RPMI7951 (cell line): ENCODE data around the gene AHR. TPM values are rescaled to one million over a fixed set of nuclear protein-coding genes. Genes with fewer than 3 reads are reported as not detected.
A peak's percentile ranks its signal among the peaks of the same experiment; 100 is the strongest.

Experiments
- DNase-seq: peaks from one replicate; pipeline ENCODE4 v3.0.0-alpha.2; 2012; ENCODE audit warnings: low read depth
- total RNA-seq: library from RNA; depleted of rRNA; stranded (reverse); fragments of >200 nt; shearing (Covaris generic); gene quantifications from 2 replicates; pipeline ENCODE4 v1.2.3, GENCODE V29; 2014; rRNA removed

The AHR gene
- 96.6 and 113 TPM in 2 replicates for total RNA-seq

DNA sequence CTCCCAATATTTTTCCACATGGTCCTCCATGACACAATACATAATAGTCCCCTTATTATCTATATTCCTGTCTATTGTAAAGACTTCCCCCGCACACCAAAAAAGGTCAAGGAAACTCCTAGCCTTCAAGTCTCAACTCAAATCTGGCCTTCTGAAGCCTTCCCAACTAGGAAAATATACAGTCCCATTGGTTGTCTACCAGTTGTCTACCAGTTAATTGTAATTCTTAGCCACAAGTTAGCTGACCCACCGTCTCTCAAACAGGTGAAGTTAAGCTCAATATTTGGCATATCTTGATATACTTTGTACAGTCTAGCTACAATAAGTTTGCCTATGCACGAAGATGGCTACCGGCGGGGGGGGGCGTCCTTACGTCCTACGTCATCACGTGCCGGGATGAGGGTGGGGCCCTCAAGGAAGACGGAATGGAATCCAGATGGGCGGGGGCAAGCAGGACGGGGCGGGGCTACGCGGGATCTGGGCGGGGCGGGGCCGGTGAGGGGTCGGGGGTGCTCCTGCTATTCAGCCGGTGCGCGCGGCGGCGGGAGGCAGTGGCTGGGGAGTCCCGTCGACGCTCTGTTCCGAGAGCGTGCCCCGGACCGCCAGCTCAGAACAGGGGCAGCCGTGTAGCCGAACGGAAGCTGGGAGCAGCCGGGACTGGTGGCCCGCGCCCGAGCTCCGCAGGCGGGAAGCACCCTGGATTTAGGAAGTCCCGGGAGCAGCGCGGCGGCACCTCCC, at the start of gene AHR:
AHR (plus strand) TSS at position 551 of the 738 bp plus-strand sequence. CDS start 613 bp downstream, outside the sequence.
- peak; percentile 94 for DNase-seq

DNA sequence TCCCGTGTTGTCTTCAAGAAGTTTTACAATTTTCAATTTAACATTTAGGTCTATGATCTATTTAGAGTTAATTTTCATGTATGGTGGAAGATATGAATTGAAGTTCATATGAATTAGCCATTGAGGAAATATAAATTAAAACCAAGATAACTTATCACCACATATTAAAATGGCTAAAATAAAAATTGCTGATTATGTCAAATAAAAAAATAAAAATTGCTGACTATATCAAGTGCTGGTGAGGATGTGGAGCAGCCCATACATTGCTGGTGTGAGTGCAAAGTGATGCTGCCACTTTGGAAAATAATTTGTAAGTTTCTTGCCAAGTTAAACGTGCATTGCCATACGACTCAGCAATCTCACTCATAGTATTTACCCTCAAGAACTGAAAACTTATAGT, 44.6 kb upstream of the AHR start:
- no peak for DNase-seq

DNA sequence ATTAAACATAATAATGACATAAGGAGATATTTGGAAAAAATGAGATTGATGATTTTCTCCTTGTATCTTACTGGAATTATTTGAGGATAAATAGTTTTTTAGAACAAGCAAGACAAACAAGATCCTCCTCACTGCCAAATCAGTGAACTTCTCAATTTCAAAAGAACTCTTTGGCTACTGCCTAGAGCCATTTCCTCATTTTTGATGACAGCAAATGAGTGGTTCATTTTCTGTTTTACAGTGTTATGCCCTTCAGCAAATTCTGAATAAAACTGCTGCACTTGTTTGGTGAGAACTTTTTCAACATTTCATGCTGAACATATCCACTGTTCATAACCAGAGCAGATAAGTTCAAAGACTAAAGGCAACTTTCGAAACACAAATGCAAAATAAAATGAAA, 42.5 kb upstream of the AHR start:
- DNase-seq, result peak; percentile 23

DNA sequence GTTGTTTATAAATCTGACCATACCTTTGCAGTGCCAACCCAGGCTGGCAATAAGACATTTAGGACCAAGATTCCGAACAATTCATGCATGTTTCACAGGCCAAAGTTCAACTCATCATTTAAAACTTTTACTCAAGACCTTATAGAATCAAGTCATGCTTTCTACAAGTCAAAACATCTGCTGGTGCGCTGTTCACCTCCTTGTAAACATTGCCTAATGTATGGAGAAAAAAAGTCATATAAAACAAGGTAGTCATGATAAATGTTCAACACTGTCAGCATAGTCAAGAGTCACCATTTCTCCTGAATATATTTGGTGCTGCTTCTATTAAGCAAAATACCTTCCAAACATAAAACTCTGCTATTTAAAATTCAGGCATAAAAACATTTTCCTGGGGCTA, 42.1 kb upstream of the AHR start:
- no peak for DNase-seq

DNA sequence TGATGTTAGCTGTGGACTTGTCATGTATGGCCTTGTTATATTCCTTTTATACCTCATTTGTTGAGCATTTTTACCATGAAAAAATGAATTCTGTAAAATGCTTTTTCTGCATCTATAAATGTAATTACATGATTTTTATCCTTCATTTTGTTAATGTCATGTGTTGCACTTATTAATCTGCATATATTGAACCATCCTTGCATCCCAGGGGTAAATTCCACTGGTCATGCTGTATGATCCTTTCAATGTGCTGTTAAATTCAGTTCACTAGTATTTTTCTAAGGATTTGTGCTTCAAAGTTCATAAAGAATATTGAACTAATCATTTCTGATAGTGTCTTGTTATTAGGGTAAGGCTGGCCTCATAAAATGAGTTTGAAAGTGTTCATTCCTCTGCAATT, 31.9 kb upstream of the AHR start:
- DNase-seq, result no peak

DNA sequence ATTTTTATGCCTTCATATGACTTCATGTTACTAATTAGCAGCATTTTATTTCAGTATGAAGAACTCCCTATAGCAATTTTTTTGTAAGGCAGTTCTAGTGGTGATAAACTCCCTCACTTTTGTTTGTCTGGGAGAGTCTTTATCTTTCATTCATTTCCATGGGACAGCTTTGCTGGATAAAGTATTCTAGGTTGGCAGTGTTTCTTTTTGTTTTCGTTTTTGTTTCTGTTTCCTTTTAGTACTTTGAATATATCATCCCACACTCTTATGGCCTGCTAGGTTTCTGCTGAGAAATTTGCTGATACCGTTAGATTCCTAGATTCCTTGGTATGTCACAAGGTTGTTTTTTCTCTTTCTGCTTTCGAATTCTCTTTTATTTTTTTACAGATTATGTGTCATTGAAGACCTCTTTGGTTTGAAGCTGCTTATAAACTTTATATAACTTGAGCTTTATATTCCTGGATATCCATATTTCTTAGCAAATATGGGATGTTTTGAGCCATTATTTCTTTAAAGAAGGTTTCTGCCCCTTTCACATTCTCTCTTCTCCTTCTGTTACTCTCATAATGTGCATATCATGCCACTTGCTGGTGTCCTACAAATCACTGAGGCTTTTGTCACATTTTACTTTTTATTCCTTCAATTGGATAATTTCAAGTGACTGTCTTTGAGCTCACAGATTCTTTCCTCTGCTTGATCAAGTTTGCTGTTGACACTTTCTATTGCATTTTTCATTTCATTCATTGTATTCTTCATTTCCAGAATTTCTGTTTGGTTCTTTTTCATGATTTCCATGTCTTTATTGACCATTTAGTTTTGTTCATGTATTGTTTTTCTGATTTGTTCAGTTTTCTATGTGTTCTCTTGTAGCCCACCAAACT, 28.9 kb upstream of the AHR start:
- no peak for DNase-seq

DNA sequence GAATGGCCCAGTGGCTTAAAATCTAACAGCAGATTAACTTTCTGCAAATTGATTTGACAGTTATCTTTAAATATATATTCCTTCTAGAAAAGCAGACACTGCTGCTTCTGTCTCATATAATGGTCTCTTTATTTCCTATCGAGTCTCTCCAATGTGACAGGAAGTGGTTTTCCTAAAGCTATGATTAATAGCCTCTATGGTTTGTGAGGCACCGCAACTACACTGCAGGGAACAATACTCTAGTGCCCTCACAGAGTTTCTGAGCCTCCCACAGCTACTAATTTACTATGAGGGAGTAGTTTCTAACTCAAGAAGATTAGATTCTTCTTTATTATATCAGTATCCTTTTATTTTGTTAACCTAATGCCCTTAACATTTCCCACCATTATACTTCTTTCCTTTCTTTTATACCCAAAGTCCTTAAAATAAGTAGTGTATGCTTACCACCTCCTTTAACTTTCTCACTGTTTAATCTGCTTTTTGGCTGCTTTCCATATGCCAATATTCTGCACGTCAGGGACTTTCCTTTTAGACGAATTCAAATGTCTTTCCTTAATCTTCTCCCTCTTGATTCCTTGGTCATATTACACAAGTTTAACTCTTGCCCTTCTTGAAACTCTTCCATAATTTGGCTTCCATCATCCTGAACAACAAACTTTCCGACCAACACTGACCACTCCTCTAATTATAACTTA, 23.8 kb upstream of the AHR start:
- DNase-seq, result peak; percentile 94

DNA sequence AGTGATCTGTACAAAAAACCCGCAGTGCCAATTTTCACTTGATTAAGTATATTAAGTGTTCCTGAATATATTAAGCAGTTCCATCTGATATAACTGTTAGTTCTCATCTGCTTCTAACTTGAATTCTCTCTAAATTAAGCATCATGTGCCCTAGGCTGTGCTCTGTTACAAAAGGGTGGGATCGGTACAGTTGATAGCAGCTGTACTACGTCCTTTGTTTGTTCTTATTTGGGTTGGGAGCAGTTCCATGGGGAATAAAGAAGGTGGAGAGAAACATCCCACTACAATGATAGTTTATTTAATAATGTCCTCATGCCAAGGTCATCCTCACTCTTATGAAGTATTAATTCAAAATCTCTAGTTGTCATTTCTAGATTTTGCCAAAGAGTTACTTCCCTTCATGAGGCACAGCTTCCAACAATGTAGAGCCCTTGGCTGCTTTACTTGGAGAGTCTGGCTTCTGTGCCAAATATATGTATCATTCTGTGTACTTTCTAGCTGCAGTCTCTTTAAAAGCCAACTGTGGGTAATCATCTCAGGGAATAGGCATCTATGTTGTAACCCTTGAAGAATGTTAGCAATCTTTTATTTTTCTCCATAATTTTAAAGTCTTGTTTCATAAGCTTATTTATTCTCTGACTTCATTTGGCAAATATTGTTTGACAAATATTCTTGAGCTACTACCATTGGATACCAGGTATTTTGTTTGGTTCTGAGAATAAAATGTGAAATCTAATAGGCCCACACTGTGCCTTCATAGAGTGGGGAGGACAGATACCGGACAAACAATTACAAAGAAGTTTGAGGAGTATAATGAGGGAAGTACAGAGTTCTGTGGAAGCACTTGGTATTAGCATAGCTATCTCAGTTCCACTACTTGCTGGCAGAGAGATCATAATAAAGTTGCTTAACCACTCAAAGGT, 22.4 kb upstream of the AHR start:
- peak; percentile 76 for DNase-seq

DNA sequence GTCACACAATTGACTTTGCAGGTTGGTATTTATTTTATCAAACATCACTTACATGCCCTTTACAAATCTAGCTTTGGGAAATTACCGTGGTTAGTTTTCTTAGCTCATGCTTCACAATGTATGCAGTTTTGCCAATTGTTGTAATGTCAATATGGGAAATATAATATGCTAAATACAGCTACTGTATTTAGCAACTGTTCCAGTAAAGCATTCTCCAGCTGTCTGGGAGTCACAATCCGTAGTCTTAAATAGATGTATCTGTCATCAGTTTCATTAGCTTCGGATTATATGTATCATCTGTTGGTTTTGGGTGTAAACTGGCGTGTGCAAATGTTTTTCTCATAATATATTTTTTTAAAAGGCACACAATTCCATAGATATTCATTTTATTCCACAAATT, 19.4 kb upstream of the AHR start:
- no peak for DNase-seq

DNA sequence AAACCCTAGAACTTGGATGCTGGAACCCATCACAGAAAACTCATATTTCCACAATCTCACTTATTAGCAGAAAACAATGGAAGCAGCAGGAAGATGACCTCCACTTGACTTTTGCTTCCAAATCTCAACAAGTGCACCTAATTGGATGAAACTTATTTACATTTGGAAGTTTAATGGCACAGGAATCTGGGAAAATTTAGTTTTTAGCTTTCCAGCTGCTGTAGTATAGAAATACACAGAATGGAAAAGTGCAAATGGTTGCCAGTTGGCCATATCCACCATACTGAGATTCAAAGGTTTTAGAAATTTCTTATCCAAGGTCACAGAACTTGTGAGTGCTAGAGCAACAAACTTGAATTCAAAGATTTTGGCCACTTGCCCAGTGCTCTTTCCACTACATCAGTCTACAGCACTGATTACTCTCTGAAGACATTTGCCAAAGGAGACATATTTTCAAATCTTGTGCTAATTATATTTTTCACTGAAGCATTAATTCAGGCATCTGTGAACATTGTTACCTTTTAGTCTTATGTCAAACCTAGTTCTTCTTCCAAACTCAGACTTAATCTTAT, 9.3 kb upstream of the AHR start:
- peak; percentile 46 for DNase-seq

DNA sequence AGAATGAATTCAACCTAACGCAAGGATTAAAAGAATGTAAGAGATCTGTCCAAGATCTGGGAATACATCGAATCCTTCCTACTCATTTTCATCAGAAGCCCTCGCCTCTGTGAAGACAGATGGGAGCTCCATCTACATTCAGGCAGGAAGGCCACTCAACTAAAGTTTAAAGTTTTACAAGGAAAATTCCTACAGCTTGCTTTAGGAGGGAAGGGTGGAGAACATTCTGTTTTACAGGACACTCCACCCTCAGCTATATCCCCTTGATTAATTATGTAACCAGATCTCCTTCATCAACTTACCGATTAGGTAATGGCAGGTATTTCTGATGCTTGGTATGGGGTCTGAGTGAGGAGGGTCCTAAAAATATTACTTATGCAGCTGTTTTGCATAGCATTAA, 5.6 kb upstream of the AHR start:
- DNase-seq, result no peak

DNA sequence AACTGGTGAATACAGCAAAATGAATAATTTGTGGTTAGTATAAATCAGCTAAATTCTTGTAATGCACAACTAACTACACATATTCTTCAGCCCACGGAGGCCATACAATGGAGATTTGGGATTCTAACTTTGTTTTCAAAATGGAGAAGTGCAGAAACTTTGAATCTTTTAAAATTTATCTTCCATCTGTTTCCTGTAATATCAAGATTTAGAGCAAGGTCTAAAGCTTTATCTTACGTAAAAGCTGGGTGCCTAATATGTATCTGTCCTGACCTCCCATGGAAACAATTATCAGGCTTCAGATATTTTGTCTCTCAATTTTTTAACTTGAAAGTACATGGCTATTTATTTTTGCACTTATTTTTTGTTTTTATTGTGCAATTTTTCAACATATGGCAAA, 5.0 kb upstream of the AHR start:
- no peak for DNase-seq

DNA sequence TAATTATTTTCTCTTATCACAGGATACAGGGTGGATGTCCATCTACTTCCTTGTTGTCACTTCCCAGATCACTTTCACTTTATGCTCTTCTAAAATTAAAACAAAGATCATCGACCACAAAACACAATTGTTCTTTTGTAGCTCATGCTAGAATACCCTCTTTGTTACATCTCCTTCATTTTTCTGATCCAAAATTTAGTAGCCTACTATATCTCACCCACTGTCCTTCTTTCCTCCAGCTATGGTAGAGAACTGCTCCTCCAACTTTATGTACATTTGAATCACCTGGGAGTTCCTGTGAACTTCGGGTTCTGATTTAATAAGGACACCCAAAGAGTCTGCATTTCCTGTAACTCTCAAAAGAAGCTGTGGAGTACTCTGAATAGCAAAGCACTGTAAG, 1.2 kb upstream of the AHR start:
- DNase-seq, result peak; percentile 30

DNA sequence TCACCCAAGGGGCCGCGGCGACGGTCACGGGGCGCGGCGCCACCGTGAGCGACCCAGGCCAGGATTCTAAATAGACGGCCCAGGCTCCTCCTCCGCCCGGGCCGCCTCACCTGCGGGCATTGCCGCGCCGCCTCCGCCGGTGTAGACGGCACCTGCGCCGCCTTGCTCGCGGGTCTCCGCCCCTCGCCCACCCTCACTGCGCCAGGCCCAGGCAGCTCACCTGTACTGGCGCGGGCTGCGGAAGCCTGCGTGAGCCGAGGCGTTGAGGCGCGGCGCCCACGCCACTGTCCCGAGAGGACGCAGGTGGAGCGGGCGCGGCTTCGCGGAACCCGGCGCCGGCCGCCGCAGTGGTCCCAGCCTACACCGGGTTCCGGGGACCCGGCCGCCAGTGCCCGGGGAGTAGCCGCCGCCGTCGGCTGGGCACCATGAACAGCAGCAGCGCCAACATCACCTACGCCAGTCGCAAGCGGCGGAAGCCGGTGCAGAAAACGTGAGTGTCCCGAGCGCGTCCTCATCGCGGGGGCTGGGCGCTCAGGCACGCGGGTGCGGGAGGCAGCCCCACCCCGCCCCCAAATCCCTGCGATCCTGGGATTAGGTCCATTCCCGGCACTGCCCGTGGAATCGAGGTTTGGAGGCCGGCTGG, 509 bp downstream of the AHR start:
- DNase-seq, result peak; percentile 49

DNA sequence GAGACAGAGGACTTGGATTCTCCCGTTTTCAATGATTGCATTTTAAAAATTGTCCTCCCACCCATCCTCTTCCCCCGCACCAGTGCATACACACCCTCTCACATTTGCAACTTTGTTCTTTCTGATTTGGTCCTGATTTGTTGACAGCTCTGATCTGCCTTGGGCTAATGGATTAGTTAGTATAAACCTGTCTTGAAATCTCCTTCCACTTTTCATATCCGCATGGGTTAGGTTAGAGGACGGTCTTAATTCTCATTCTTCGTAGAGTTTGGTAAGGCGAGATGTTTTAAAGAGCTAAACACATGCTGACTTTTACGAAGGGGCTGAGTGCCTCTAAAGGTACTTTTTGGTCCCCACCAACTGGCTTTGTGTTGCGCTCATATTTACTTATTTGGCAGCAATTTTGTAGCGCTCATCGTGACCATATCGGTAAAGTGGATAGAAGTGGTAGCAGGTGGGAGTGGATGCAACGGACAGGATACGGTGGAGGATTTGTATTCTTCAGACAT, 1.1 kb downstream of the AHR start:
- DNase-seq, result peak; percentile 30

DNA sequence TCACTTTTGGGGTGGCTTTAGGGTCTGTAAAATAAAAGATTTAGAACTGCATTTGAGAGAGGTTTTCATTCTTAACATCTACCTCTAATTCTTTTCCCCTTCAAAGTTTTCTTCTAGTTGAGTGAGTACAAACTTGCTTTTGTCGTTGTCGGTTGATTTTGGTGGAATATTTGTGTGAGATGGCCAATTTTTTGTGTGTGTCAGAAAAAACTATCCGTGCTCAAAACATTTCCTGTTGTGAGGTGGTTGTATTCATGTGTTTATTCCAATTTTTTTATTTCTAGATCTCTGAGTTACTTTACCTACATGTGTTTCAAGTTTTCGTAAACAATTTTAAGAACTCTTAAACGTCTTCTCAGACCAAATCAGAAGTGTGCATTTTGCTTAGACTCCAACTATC, 1.6 kb downstream of the AHR start:
- no peak for DNase-seq

DNA sequence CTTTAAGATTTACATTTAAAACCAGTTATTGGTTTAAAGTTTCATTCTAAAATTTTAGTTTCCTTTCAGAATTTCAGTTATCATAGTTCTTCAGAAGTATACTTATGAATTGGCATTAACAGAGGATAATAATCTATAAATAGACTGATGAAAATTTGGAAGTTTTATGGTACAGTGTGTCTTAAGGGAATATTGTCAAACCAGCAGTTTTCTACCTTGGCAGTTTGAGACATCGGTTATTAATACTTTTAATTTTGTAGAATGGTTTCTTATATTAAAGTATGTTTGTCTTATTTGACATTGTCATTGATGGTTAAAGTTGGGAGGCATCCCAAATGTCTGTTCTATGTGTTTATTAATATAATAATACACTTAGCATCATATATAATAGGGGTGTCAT, 2.0 kb downstream of the AHR start:
- no peak for DNase-seq

DNA sequence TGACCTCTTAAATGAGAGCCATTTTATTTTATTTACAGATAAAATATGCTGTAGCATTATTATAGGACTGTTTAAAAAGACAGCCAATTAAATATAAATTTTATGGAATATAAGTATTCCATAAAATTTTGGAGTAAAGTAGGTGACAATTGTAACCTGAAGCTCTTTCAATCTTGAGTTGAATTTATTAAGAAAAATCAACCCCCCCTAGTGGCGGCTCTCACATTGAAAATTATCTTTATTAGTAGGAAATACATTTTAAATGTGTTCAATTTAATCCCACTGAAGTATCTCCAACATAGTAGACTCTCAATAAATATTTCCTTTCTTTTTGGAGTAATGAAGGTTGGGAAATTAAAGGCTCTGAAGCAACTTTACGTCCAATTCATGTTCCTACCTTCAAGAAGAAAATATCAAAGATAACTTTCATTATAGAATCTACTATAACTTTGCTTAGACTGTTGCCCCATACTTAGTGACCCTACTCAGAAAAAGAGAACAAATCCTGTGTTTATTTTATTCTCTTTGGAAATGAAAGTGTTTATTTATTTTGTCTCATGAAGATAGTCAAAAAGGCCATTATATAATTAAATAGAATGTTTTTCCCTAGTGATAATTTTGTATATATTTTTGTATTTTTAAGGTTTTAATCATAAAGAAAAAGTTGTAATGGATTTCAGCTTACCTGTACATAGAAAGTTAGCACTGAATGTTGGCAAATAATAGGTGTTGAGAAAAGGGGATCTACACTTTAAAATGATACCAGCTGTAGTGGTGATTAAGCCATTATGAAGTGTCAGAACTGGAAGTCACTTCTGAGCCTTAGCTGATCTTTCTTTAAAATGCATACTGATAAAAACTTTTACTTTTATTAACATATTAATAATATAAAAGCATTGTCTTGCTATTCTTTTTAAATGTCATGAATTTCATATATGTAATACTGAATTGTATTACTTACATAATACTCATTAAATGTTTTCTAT, 3.3 kb downstream of the AHR start:
- peak; percentile 44 for DNase-seq

DNA sequence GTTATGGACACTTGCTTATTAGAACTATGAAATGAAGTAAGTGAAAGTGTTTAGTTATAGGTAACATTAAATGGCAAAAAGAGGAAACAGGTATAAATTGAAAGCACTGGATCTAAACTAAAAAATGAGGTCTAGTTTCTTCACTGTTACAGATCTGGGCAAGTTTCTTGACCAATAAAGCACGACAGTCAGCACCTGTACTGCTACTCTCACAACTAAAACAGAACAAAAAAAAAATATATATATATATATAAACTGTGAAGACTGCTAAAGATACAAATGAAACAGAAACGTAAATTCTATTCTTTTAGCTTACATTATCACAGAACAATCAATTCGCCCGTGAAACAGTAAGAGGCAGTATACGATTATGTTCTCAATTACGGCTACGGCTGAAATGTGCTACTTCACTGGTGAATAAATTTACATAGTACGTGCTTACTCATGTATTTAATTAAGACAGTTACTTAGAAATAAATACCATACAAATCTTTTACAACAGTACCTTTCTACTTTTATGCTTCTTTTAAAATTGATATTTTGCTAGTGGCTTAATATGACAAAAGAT, 4.2 kb downstream of the AHR start:
- peak; percentile 55 for DNase-seq
